ENCODE data around the gene FBLN1. TPM values are rescaled to one million over a fixed set of nuclear protein-coding genes. Genes with fewer than 3 reads are reported as not detected.

FBLN1 gene
- total RNA-seq, 1 experiment from 2014 or later = 158 TPM

GRCh38 chr22:45644714-45645113 lies 142.0 kb downstream of the FBLN1 start:
- POLR2A ChIA-PET (ENCODE audit: unreplicated experiment) = no interaction called here
- Histone ChIP-seq H3K27me3 (ENCODE audit: insufficient read depth, low read depth) (no peaks in the 10 kb centered on the region), H3K4me2 (no peak overlapping the region)

GRCh38 chr22:45645150-45645525 lies 142.5 kb downstream of the FBLN1 start:
- Histone ChIP-seq H3K9me2 (ENCODE audit: insufficient read depth) (no peaks in the 10 kb centered on the region), H2AFZ (peak overlapping the region; percentile 74), H4K20me1 (ENCODE audit: insufficient read depth) (no peaks in the 10 kb centered on the region), H3K4me2 (peak overlapping the region; percentile 56), H3K27ac (no peak overlapping the region), H3K4me1 (replicated peaks; ENCODE audit: insufficient read depth) (peaks cover 39% of the 10 kb centered on the region), H3K4me3 (no peak overlapping the region), H3K27me3 (ENCODE audit: insufficient read depth, low read depth) (no peaks in the 10 kb centered on the region), H3K36me3 (ENCODE audit: low read depth) (no peaks in the 10 kb centered on the region), H3K9me3 (ENCODE audit: insufficient read depth, low read depth) (no peaks in the 10 kb centered on the region), H3K79me2 (ENCODE audit: low read depth) (no peaks in the 10 kb centered on the region), H3F3A (ENCODE audit: insufficient read depth, low read depth) (peaks cover 11% of the 10 kb centered on the region; the same call in 1 of the 2 replicates)
- no peak for DNase-seq
- TF ChIP-seq CTCF (conservative IDR thresholded peaks at IDR 0.05) = no peak
- TF ChIP-seq EZH2 (IDR thresholded peaks at IDR 0.05; ENCODE audit: low read depth) = no peak
- ChIA-PET POLR2A (ENCODE audit: unreplicated experiment) (no interaction called here), CTCF (interaction anchor here (0.9 kb wide), 1 partner anchor 83 kb away, joined by 3 read pairs; no protein-coding TSS in a partner anchor)
- intact Hi-C loops (cut with micrococcal nuclease; ENCODE audit: unreplicated experiment) = loop anchor here (1.0 to 10.0 kb wide), 6 partner anchors 67 to 470 kb away; no protein-coding TSS in a partner anchor
- BruUV-seq (replicated peaks) = no TSS peak

More at GRCh38 chr22:45644714-45645113, 142.0 kb downstream of the FBLN1 start:
- no peaks in the 10 kb centered on the region for H3K79me2 ChIP-seq (ENCODE audit: low read depth)
- no peak overlapping the region for H3K27ac ChIP-seq
- no peaks in the 10 kb centered on the region for H3K9me3 ChIP-seq (ENCODE audit: insufficient read depth, low read depth)
- H4K20me1 ChIP-seq (ENCODE audit: insufficient read depth) = no peaks in the 10 kb centered on the region
- no peaks in the 10 kb centered on the region for H3K36me3 ChIP-seq (ENCODE audit: low read depth)
- no peak overlapping the region for H3K4me3 ChIP-seq
- H3K9me2 ChIP-seq (ENCODE audit: insufficient read depth) = no peaks in the 10 kb centered on the region
- TF ChIP-seq CTCF (conservative IDR thresholded peaks at IDR 0.05) = no peak
- TF ChIP-seq EZH2 (IDR thresholded peaks at IDR 0.05; ENCODE audit: low read depth) = no peak
- no TSS peak for BruUV-seq (replicated peaks)
- CTCF ChIA-PET = interaction anchor here (0.9 kb wide), 1 partner anchor 83 kb away, joined by 3 read pairs; no protein-coding TSS in a partner anchor
- no peak for DNase-seq
- intact Hi-C loops (cut with micrococcal nuclease; ENCODE audit: unreplicated experiment) = loop anchor here (1.0 to 10.0 kb wide), 6 partner anchors 66 to 470 kb away; no protein-coding TSS in a partner anchor
- no peak overlapping the region for H2AFZ ChIP-seq
- H3F3A ChIP-seq (ENCODE audit: insufficient read depth, low read depth) = peaks cover 15% of the 10 kb centered on the region
- H3K4me1 ChIP-seq (replicated peaks; ENCODE audit: insufficient read depth) = peaks cover 44% of the 10 kb centered on the region

DNA sequence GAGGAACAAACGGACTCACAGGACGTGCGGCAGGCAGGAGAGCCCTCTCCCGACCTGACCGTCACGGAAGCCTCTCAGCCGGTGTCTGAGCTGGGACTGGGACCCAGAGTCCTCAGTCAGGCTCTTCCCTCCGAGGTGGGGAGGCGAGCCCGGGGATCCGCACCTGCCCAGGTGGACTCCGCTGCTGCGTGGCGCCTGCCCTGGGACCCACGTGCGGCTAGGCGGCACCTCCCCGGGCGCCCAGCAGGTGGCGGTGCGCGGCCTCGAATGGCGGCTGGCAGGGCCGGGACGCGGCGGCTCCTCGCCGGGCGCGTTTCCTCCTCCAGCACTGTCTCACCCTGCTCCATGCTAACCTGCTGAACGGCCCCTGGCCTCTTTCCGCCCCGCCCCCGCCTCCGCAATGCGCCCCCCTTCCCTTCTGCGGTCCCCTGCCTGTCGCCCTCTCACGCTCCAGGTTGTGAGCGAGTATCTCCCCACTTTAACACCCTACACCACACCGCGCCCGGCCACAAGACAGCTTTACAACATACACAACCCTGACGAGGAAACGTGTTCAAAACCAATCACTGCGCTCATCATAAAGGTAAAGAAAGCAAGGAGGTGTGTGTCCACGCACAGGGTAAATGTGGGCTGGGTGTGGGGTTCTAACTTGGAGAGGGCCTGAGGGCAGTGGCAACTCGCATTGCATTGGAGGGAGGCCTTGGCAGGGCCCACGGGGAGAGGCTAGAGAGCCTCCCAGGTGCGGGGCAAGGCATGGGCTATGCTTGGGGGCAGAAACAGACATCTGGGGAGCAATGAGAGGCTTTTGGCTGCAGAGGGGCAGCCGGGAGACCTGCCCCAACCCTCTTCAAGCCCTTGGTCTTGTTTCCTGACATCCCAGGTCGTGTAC lies 143.1 kb downstream of the FBLN1 start:
- CTCF ChIA-PET = interaction anchor here (0.9 kb wide), 1 partner anchor 82 kb away, joined by 3 read pairs; no protein-coding TSS in a partner anchor
- peak; percentile 37 to 85 for DNase-seq
- no peak for TF ChIP-seq EZH2 (IDR thresholded peaks at IDR 0.05; ENCODE audit: low read depth)
- peak; percentile 88 for TF ChIP-seq CTCF (conservative IDR thresholded peaks at IDR 0.05)
- intact Hi-C loops (cut with micrococcal nuclease; ENCODE audit: unreplicated experiment) = loop anchor here (1.0 to 10.0 kb wide), 6 partner anchors 67 to 469 kb away; no protein-coding TSS in a partner anchor
- POLR2A ChIA-PET (ENCODE audit: unreplicated experiment) = no interaction called here
- H4K20me1 ChIP-seq (ENCODE audit: insufficient read depth) = no peaks in the 10 kb centered on the region
- peaks cover 9% of the 10 kb centered on the region; the same call in 1 of the 2 replicates for H3F3A ChIP-seq (ENCODE audit: insufficient read depth, low read depth)
- no peaks in the 10 kb centered on the region for H3K27me3 ChIP-seq (ENCODE audit: insufficient read depth, low read depth)
- no peak overlapping the region for H3K27ac ChIP-seq
- H3K9me3 ChIP-seq (ENCODE audit: insufficient read depth, low read depth) = no peaks in the 10 kb centered on the region
- peaks cover 33% of the 10 kb centered on the region for H3K4me1 ChIP-seq (replicated peaks; ENCODE audit: insufficient read depth)
- no peaks in the 10 kb centered on the region for H3K9me2 ChIP-seq (ENCODE audit: insufficient read depth)
- H2AFZ ChIP-seq = peak overlapping the region; percentile 74
- H3K4me2 ChIP-seq = peak overlapping the region; percentile 56
- no peaks in the 10 kb centered on the region for H3K36me3 ChIP-seq (ENCODE audit: low read depth)
- H3K4me3 ChIP-seq = no peak overlapping the region
- no peaks in the 10 kb centered on the region for H3K79me2 ChIP-seq (ENCODE audit: low read depth)
- BruUV-seq (replicated peaks) = no TSS peak

All from PC-9 (cell line).